Measurements from ENCODE around the gene DDX39B.

DDX39B gene

DNA sequence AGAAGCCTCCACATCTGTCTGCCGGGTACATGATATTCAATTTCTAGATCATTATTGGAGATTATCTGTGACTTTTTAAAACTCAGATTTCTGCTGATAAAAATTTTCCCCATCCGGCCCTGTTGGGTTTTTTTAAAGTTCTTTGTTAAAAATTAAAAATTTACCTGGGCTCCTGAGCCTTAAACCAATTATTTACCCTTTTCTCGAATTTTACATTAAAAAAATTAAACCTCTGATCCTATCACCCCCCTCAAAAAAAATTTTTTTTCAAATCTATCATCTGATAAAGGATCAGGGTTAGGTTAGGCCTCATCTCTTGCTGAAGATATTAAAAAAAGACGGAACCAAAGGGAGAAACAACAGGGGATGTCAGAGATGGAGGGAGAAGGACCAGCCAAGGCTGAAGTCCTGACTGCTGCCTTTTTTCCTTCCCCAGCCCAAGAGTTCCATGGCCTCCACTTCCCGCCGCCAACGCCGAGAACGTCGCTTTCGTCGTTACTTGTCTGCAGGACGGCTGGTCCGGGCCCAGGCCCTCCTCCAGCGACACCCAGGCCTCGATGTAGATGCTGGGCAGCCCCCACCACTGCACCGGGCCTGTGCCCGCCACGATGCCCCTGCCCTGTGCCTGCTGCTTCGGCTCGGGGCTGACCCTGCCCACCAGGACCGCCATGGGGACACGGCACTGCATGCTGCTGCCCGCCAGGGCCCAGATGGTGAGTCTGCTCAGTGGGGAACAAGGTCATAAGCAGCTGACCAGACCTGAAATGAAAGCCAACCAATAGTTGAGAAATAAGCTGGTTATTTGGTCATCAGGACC, 6.1 kb upstream of the DDX39B start:
- no peaks in the 10 kb centered on the region for H3K36me3 ChIP-seq (ENCODE audit: control insufficient read depth, insufficient read depth, low read length)
- H3K27me3 ChIP-seq (replicated peaks; ENCODE audit: control insufficient read depth, insufficient read depth, low read length) = no peaks in the 10 kb centered on the region
- TF ChIP-seq CTCF (IDR thresholded peaks at IDR 0.05; ENCODE audit: insufficient read depth, low read length, poor library complexity, severe bottlenecking) = no peak
- DNase-seq (ENCODE audit: extremely low read depth, insufficient read length) = no peak
- H3K4me3 ChIP-seq (replicated peaks; ENCODE audit: low read depth, low read length) = peak overlapping the region; percentile 53

- no peak for TF ChIP-seq CTCF (IDR thresholded peaks at IDR 0.05; ENCODE audit: insufficient read depth, low read length, poor library complexity, severe bottlenecking)
- DNase-seq (ENCODE audit: extremely low read depth, insufficient read length) = peak; percentile 92
- Histone ChIP-seq H3K27me3 (replicated peaks; ENCODE audit: control insufficient read depth, insufficient read depth, low read length) (no peaks in the 10 kb centered on the region), H3K36me3 (ENCODE audit: control insufficient read depth, insufficient read depth, low read length) (no peaks in the 10 kb centered on the region), H3K4me3 (replicated peaks; ENCODE audit: low read depth, low read length) (peak within 1 kb of the TSS; percentile 53)
Observed at GRCh38 chr6:31546958-31547726, 5.3 kb upstream of the DDX39B start, which contains the start of gene NFKBIL1. Gene NFKBIL1 (plus strand): TSS chr6:31547608. CDS start chr6:31547695, 87 bp downstream.

- Histone ChIP-seq H3K27me3 (replicated peaks; ENCODE audit: control insufficient read depth, insufficient read depth, low read length) (no peaks in the 10 kb centered on the region), H3K4me3 (replicated peaks; ENCODE audit: low read depth, low read length) (peak within 1 kb of the TSS; percentile 53), H3K36me3 (ENCODE audit: control insufficient read depth, insufficient read depth, low read length) (no peaks in the 10 kb centered on the region)
- peak; percentile 97 for TF ChIP-seq CTCF (IDR thresholded peaks at IDR 0.05; ENCODE audit: insufficient read depth, low read length, poor library complexity, severe bottlenecking)
- DNase-seq (ENCODE audit: extremely low read depth, insufficient read length) = peak; percentile 85
Observed at GRCh38 chr6:31546339-31546957, 4.6 kb upstream of the DDX39B start, which contains the start of gene ATP6V1G2. Gene ATP6V1G2 (minus strand): TSS chr6:31546608. CDS start chr6:31546559, 49 bp downstream.

DNA sequence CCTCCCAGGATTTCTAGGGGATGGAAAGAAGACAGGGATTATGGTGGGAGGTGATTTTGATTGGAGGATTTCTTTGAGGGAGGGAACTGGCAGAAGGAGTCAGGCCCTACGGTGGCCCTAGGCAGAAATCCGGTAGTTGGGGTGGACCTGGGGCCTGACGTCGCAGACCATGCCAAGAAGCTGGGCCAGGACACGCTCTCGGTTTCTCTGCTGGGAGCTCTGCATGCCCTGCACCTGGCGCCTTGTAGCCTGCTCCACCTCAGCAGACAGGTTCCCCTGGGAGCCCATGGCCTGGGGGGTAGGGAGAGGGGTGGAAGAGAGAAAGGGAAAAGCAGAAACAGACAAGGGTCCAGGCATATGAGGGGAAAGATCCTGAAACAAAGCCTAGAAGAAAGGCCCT, 3.5 kb upstream of the DDX39B start:
- no peak overlapping the region for H3K4me3 ChIP-seq (replicated peaks; ENCODE audit: low read depth, low read length)
- H3K36me3 ChIP-seq (ENCODE audit: control insufficient read depth, insufficient read depth, low read length) = no peaks in the 10 kb centered on the region
- no peak for TF ChIP-seq CTCF (IDR thresholded peaks at IDR 0.05; ENCODE audit: insufficient read depth, low read length, poor library complexity, severe bottlenecking)
- H3K27me3 ChIP-seq (replicated peaks; ENCODE audit: control insufficient read depth, insufficient read depth, low read length) = no peaks in the 10 kb centered on the region
- DNase-seq (ENCODE audit: extremely low read depth, insufficient read length) = no peak

DNA sequence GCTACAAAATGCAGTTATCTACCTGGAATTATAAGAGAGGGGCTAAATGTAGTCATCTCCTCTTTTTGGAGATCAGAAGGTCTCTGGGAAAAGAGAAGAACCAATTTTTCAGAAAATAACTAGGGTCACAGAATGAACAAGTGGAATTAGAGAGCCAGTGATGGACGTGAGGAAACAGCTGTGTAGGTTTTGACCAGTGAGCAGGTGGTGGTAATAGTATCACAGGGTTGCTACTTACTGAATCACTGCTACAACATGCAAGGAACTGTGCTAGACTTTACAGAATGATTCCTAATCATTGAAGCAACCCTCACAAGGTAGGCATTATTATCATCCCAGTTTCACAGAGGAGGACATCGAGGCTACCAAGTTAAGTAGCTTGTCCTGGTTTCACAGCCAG, 2.9 kb upstream of the DDX39B start:
- Histone ChIP-seq H3K4me3 (replicated peaks; ENCODE audit: low read depth, low read length) (no peak overlapping the region), H3K36me3 (ENCODE audit: control insufficient read depth, insufficient read depth, low read length) (peaks cover 6% of the 10 kb centered on the region), H3K27me3 (replicated peaks; ENCODE audit: control insufficient read depth, insufficient read depth, low read length) (no peaks in the 10 kb centered on the region)
- TF ChIP-seq CTCF (IDR thresholded peaks at IDR 0.05; ENCODE audit: insufficient read depth, low read length, poor library complexity, severe bottlenecking) = no peak
- DNase-seq (ENCODE audit: extremely low read depth, insufficient read length) = no peak
